ENCODE results near the gene LRP8. TPM values are rescaled to one million over a fixed set of nuclear protein-coding genes. Genes with fewer than 3 reads are reported as not detected.

The LRP8 gene
- total and polyA plus RNA-seq, 5 donors from 2014 or later: 1.0 to 23.7 (median 2.5) TPM

DNA sequence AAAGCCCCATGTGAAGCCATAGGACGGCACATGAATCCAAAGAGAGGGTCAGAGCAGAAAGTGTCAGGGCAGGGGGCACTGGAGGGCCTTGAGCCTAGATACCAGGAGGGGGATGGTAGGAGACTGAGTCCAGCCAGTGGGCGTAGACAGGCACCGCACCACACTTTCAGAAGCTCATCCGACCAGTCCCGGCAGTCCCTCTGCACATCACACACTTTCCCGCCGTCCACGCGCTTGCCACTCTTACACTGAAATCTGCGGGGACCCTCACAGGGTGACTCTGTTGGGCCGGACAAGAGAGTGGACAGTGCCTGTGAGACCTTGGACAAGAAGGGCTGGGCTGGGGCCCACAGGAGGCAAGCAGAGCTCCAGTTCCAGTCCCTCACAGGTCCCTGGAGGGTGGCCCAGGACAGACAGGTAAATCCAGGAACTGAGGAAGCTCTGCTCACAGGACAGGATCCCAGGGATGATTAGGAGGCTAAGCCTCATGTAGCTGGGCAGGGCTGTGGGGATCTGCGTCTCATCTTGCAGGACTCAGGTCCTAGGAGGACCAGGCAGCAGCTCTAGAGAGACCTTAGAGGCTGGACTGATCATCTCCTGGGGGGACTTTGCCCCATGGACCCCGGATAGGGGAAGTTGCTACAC lies 53.2 kb downstream of the LRP8 start:
- H3K27ac Mint-ChIP-seq: no peak overlapping the region
- Histone ChIP-seq H3K27me3 (ENCODE audit: control insufficient read depth, insufficient read depth, low read length) (no peaks in the 10 kb centered on the region), H3K27ac (ENCODE audit: insufficient read depth, low read length, poor library complexity, severe bottlenecking) (no peak overlapping the region), H3K4me1 (ENCODE audit: control insufficient read depth, insufficient read depth, low read length, poor library complexity, severe bottlenecking) (no peaks in the 10 kb centered on the region), H3K9me3 (ENCODE audit: control insufficient read depth in 2 of 2, low read length in 2 of 2) (no peaks in the 10 kb centered on the region), H3K36me3 (ENCODE audit: control insufficient read depth, insufficient read depth, low read length) (no peaks in the 10 kb centered on the region), H3K4me3 (ENCODE audit: low read depth, low read length) (no peak overlapping the region)
- no peak for DNase-seq
- no peak overlapping the region for H3K4me3 Mint-ChIP-seq
- peaks cover 0 to 11% (median 5%) of the 10 kb centered on the region in 4 donors for H3K4me1 Mint-ChIP-seq
- H3K9me3 Mint-ChIP-seq: no peaks in the 10 kb centered on the region
- no peak for ATAC-seq (ENCODE audit: low read depth in 2 of 2)
- H3K27me3 Mint-ChIP-seq: no peaks in the 10 kb centered on the region
- H3K36me3 Mint-ChIP-seq: peaks cover 11% of the 10 kb centered on the region

DNA sequence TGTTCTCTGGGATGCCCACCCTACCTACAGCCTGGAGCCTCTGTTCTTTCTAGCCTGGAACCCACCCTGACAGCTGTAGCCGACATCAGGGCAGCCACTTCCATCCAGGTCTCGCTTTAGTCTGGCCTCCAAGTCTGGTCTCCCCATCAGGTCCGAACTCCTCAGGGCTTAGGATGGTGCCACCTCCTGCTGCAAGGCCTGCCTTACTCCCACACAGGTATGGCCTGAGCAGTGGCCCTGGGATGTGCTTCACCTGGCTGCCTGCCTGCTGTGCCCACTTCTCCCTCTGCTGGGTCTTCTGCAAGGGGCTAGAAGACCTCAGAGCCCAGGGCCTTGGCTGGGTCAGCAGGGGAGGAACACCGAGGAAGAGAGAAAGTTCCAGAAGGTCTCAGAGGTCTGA lies 53.8 kb downstream of the LRP8 start:
- no peak overlapping the region for H3K27ac Mint-ChIP-seq
- H3K4me3 Mint-ChIP-seq: no peak overlapping the region
- Histone ChIP-seq H3K27ac (ENCODE audit: insufficient read depth, low read length, poor library complexity, severe bottlenecking) (no peak overlapping the region), H3K9me3 (ENCODE audit: control insufficient read depth in 2 of 2, low read length in 2 of 2) (no peaks in the 10 kb centered on the region), H3K27me3 (ENCODE audit: control insufficient read depth, insufficient read depth, low read length) (no peaks in the 10 kb centered on the region), H3K4me1 (ENCODE audit: control insufficient read depth, insufficient read depth, low read length, poor library complexity, severe bottlenecking) (no peaks in the 10 kb centered on the region), H3K36me3 (ENCODE audit: control insufficient read depth, insufficient read depth, low read length) (no peaks in the 10 kb centered on the region), H3K4me3 (ENCODE audit: low read depth, low read length) (no peak overlapping the region)
- peaks cover 11% of the 10 kb centered on the region for H3K36me3 Mint-ChIP-seq
- DNase-seq (no peak), ATAC-seq (ENCODE audit: low read depth in 2 of 2) (no peak)
- H3K4me1 Mint-ChIP-seq: peaks cover 0 to 11% (median 5%) of the 10 kb centered on the region in 4 donors
- H3K27me3 Mint-ChIP-seq: no peaks in the 10 kb centered on the region
- H3K9me3 Mint-ChIP-seq: no peaks in the 10 kb centered on the region

DNA sequence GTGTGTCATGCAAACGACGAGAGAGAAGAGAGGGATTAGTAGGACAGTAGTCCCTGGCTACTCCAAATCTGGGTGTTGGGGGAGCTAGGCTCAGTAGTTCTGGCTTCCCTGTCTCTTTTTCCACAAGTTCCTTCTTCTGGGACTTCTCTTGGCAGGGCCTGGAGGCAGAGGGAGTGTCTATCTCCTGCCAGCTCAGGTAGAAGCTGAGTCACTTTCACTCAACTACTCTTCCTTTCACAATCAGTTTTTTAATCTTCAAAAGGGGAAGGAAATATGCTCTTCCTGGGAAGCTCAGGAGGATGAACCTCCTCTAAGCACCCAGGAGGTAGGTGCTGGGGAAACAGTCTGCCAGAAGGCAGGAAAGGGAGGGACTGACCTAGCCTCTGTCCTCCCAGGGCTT lies 54.3 kb downstream of the LRP8 start:
- H3K4me1 ChIP-seq (ENCODE audit: control insufficient read depth, insufficient read depth, low read length, poor library complexity, severe bottlenecking): no peaks in the 10 kb centered on the region
- Mint-ChIP-seq H3K27ac (no peak overlapping the region), H3K4me3 (no peak overlapping the region), H3K27me3 (no peaks in the 10 kb centered on the region), H3K4me1 (peaks cover 0 to 11% (median 5%) of the 10 kb centered on the region in 4 donors), H3K36me3 (peaks cover 11% of the 10 kb centered on the region), H3K9me3 (peaks cover 0 to 2% (median 0%) of the 10 kb centered on the region in 7 donors)
- no peak overlapping the region for H3K27ac ChIP-seq (ENCODE audit: insufficient read depth, low read length, poor library complexity, severe bottlenecking)
- no peak for DNase-seq
- ATAC-seq (ENCODE audit: low read depth in 2 of 2): no peak
- H3K9me3 ChIP-seq (ENCODE audit: control insufficient read depth in 2 of 2, low read length in 2 of 2): no peaks in the 10 kb centered on the region
- H3K36me3 ChIP-seq (ENCODE audit: control insufficient read depth, insufficient read depth, low read length): no peaks in the 10 kb centered on the region
- H3K27me3 ChIP-seq (ENCODE audit: control insufficient read depth, insufficient read depth, low read length): no peaks in the 10 kb centered on the region
- no peak overlapping the region for H3K4me3 ChIP-seq (ENCODE audit: low read depth, low read length)

DNA sequence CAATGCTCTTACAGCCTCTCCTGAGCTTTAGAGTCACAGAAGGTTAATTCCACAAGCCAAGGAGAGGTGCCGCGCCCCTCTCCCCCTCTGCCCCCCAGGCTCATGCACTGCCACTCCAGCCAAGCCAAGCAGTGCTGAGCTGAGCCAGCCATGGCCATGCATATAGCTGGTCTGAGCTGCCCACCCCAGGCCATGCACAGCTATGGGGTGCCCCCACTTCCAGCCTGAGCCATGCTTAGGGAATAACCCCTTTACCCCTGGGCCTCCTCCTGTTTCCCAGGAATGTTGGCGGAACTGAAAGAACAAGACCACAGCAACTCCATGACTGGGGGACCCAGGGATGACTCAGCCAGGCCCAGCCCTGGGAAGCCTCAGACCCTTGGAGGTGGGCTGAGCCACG lies 55.5 kb downstream of the LRP8 start:
- no peaks in the 10 kb centered on the region for H3K9me3 ChIP-seq (ENCODE audit: control insufficient read depth in 2 of 2, low read length in 2 of 2)
- DNase-seq (no peak), ATAC-seq (ENCODE audit: low read depth in 2 of 2) (no peak)
- H3K4me3 ChIP-seq (ENCODE audit: low read depth, low read length): no peak overlapping the region
- no peaks in the 10 kb centered on the region for H3K36me3 ChIP-seq (ENCODE audit: control insufficient read depth, insufficient read depth, low read length)
- no peak overlapping the region for H3K27ac ChIP-seq (ENCODE audit: insufficient read depth, low read length, poor library complexity, severe bottlenecking)
- peaks cover 0 to 2% (median 0%) of the 10 kb centered on the region in 7 donors for H3K9me3 Mint-ChIP-seq
- no peak overlapping the region for H3K4me3 Mint-ChIP-seq
- H3K27me3 ChIP-seq (ENCODE audit: control insufficient read depth, insufficient read depth, low read length): no peaks in the 10 kb centered on the region
- H3K36me3 Mint-ChIP-seq: peaks cover 7% of the 10 kb centered on the region
- H3K27ac Mint-ChIP-seq: no peak overlapping the region
- H3K4me1 Mint-ChIP-seq: peaks cover 0 to 5% (median 2%) of the 10 kb centered on the region in 4 donors
- no peaks in the 10 kb centered on the region for H3K4me1 ChIP-seq (ENCODE audit: control insufficient read depth, insufficient read depth, low read length, poor library complexity, severe bottlenecking)
- H3K27me3 Mint-ChIP-seq: no peaks in the 10 kb centered on the region

- peaks cover 0 to 5% (median 2%) of the 10 kb centered on the region in 4 donors for H3K4me1 Mint-ChIP-seq
- no peak overlapping the region for H3K27ac Mint-ChIP-seq
- peaks cover 3% of the 10 kb centered on the region for H3K36me3 ChIP-seq (ENCODE audit: control insufficient read depth, insufficient read depth, low read length)
- H3K9me3 Mint-ChIP-seq: peaks cover 0 to 2% (median 0%) of the 10 kb centered on the region in 7 donors
- peaks cover 7% of the 10 kb centered on the region for H3K36me3 Mint-ChIP-seq
- DNase-seq (no peak), ATAC-seq (ENCODE audit: low read depth in 2 of 2) (no peak)
- H3K4me3 ChIP-seq (ENCODE audit: low read depth, low read length): no peak overlapping the region
- H3K27ac ChIP-seq (ENCODE audit: insufficient read depth, low read length, poor library complexity, severe bottlenecking): no peak overlapping the region
- no peaks in the 10 kb centered on the region for H3K9me3 ChIP-seq (ENCODE audit: control insufficient read depth in 2 of 2, low read length in 2 of 2)
- no peaks in the 10 kb centered on the region for H3K27me3 Mint-ChIP-seq
- H3K4me1 ChIP-seq (ENCODE audit: control insufficient read depth, insufficient read depth, low read length, poor library complexity, severe bottlenecking): no peaks in the 10 kb centered on the region
- no peak overlapping the region for H3K4me3 Mint-ChIP-seq
- H3K27me3 ChIP-seq (ENCODE audit: control insufficient read depth, insufficient read depth, low read length): no peaks in the 10 kb centered on the region
Measured at GRCh38 chr1:53271446-53272090, 56.3 kb downstream of the LRP8 start.

DNA sequence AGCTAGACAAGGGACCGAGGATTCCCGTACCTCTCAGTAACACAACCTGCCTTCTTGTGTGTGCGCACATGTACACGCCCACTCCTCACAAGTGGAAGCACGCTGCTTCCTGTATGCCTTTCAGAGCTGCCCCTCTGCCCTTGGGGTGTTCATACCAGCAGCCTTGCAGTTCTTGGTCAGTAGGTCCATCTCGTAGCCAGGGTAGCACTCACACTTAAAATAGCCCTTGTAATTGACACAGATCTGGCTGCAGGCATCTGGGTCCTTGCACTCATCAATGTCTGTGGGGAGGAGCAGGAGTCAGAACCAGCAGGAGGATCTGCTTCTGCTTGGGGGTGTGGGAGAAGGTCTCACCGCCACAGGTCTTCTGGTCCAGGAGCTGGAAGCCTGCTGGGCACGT lies 57.0 kb downstream of the LRP8 start:
- peaks cover 0 to 5% (median 2%) of the 10 kb centered on the region in 4 donors for H3K4me1 Mint-ChIP-seq
- no peak overlapping the region for H3K27ac Mint-ChIP-seq
- Histone ChIP-seq H3K27ac (ENCODE audit: insufficient read depth, low read length, poor library complexity, severe bottlenecking) (no peak overlapping the region), H3K9me3 (ENCODE audit: control insufficient read depth in 2 of 2, low read length in 2 of 2) (no peaks in the 10 kb centered on the region), H3K36me3 (ENCODE audit: control insufficient read depth, insufficient read depth, low read length) (peaks cover 7% of the 10 kb centered on the region), H3K4me3 (ENCODE audit: low read depth, low read length) (no peak overlapping the region), H3K27me3 (ENCODE audit: control insufficient read depth, insufficient read depth, low read length) (no peaks in the 10 kb centered on the region), H3K4me1 (ENCODE audit: control insufficient read depth, insufficient read depth, low read length, poor library complexity, severe bottlenecking) (no peaks in the 10 kb centered on the region)
- peaks cover 0 to 2% (median 0%) of the 10 kb centered on the region in 7 donors for H3K9me3 Mint-ChIP-seq
- H3K4me3 Mint-ChIP-seq: no peak overlapping the region
- H3K27me3 Mint-ChIP-seq: no peaks in the 10 kb centered on the region
- DNase-seq (no peak), ATAC-seq (ENCODE audit: low read depth in 2 of 2) (no peak)
- peaks cover 13% of the 10 kb centered on the region for H3K36me3 Mint-ChIP-seq

DNA sequence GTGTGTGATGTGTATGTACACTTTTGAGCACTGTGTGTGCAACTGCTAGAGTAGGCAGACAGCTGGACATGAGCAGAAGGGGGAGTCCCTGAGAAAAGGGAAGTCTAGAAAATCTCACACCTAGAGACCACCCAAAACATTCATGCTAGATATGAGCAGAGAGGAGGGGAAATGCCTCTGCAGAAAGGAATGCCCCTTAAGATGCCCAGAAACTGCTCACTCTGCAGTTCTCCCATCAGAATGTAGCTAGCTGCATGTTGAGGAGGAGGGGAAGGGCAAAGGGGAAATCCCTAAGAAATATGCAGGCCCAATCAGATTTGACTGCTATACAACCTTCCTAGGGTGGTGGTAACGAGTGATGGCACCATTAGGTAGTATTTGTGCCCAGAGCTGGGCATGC lies 57.8 kb downstream of the LRP8 start:
- no peaks in the 10 kb centered on the region for H3K27me3 ChIP-seq (ENCODE audit: control insufficient read depth, insufficient read depth, low read length)
- Mint-ChIP-seq H3K4me1 (peaks cover 0 to 5% (median 2%) of the 10 kb centered on the region in 4 donors), H3K36me3 (peaks cover 20% of the 10 kb centered on the region), H3K27me3 (no peaks in the 10 kb centered on the region), H3K9me3 (peaks cover 0 to 2% (median 0%) of the 10 kb centered on the region in 7 donors), H3K4me3 (peak overlapping the region in 1 of 4 donors; percentile 11), H3K27ac (peak overlapping the region in 1 of 3 donors; percentile 33)
- DNase-seq: no peak
- H3K9me3 ChIP-seq (ENCODE audit: control insufficient read depth in 2 of 2, low read length in 2 of 2): no peaks in the 10 kb centered on the region
- ATAC-seq (ENCODE audit: low read depth in 2 of 2): no peak
- no peak overlapping the region for H3K27ac ChIP-seq (ENCODE audit: insufficient read depth, low read length, poor library complexity, severe bottlenecking)
- H3K4me3 ChIP-seq (ENCODE audit: low read depth, low read length): no peak overlapping the region
- no peaks in the 10 kb centered on the region for H3K4me1 ChIP-seq (ENCODE audit: control insufficient read depth, insufficient read depth, low read length, poor library complexity, severe bottlenecking)
- peaks cover 14% of the 10 kb centered on the region for H3K36me3 ChIP-seq (ENCODE audit: control insufficient read depth, insufficient read depth, low read length)

GRCh38 chr1:53267761-53268160 lies 60.1 kb downstream of the LRP8 start:
- no peaks in the 10 kb centered on the region for H3K27me3 ChIP-seq (ENCODE audit: control insufficient read depth, insufficient read depth, low read length)
- H3K4me1 ChIP-seq (ENCODE audit: control insufficient read depth, insufficient read depth, low read length, poor library complexity, severe bottlenecking): no peaks in the 10 kb centered on the region
- peaks cover 0 to 5% (median 2%) of the 10 kb centered on the region in 4 donors for H3K4me1 Mint-ChIP-seq
- no peak for ATAC-seq (ENCODE audit: low read depth in 2 of 2)
- H3K27ac Mint-ChIP-seq: no peak overlapping the region
- H3K36me3 ChIP-seq (ENCODE audit: control insufficient read depth, insufficient read depth, low read length): peaks cover 29% of the 10 kb centered on the region
- H3K9me3 ChIP-seq (ENCODE audit: control insufficient read depth in 2 of 2, low read length in 2 of 2): no peaks in the 10 kb centered on the region
- no peak overlapping the region for H3K4me3 ChIP-seq (ENCODE audit: low read depth, low read length)
- H3K27me3 Mint-ChIP-seq: no peaks in the 10 kb centered on the region
- no peak overlapping the region for H3K27ac ChIP-seq (ENCODE audit: insufficient read depth, low read length, poor library complexity, severe bottlenecking)
- H3K4me3 Mint-ChIP-seq: no peak overlapping the region
- peaks cover 0 to 2% (median 0%) of the 10 kb centered on the region in 7 donors for H3K9me3 Mint-ChIP-seq
- peaks cover 25% of the 10 kb centered on the region for H3K36me3 Mint-ChIP-seq
- no peak for DNase-seq

Data from CD4-positive, CD25-positive, alpha-beta regulatory T cell (primary cell).